GM10266 (cell line): ENCODE measurements around the gene ERBB4.
A peak's percentile ranks its signal among the peaks of the same experiment; 100 is the strongest.

Source experiments
- DNase-seq: peaks from one replicate; pipeline ENCODE4 v3.0.0; 2012; ENCODE audit errors: extremely low spot score
- CTCF ChIP-seq: IDR thresholded peaks from 2 replicates; pipeline ENCODE4 v1.5.1; 2012; ENCODE audit warnings: mild to moderate bottlenecking, low read depth; ENCODE audit not compliant: control insufficient read depth, insufficient read depth; ENCODE audit errors: missing control alignments

Gene ERBB4

GRCh38 chr2:211649331-211649730 lies 889.3 kb downstream of the ERBB4 start:
- no peak for DNase-seq
- TF ChIP-seq CTCF: no peak

GRCh38 chr2:211631503-211631902 lies 907.1 kb downstream of the ERBB4 start:
- no peak for TF ChIP-seq CTCF
- DNase-seq: no peak

GRCh38 chr2:211623096-211623495 lies 915.5 kb downstream of the ERBB4 start:
- TF ChIP-seq CTCF: no peak
- no peak for DNase-seq

GRCh38 chr2:211620986-211621385 lies 917.6 kb downstream of the ERBB4 start:
- no peak for DNase-seq
- no peak for TF ChIP-seq CTCF

GRCh38 chr2:211617803-211618202 lies 920.8 kb downstream of the ERBB4 start:
- no peak for DNase-seq
- no peak for TF ChIP-seq CTCF

GRCh38 chr2:211611621-211612020 lies 927.0 kb downstream of the ERBB4 start:
- no peak for DNase-seq
- no peak for TF ChIP-seq CTCF

GRCh38 chr2:211611061-211611518 lies 927.5 kb downstream of the ERBB4 start:
- TF ChIP-seq CTCF: no peak
- peak; percentile 4 for DNase-seq
